Spleen (tissue), 11 donors: Measurements from ENCODE around the gene EDAR. TPM values are rescaled to one million over a fixed set of nuclear protein-coding genes. Genes with fewer than 3 reads are reported as not detected.

ENCODE experiments used
- DNase-seq: peaks from one replicate; pipeline ENCODE4 v3.0.0-alpha.2; 2020
- H3K27ac ChIP-seq, 8 donors: fragments of 200-600 bp; sonication (generic) in 7 of 8; 1 replicate in 4 of 8; 2 replicates in 4 of 8; pipeline versions ENCODE4 v1.5.0 to v1.8.0; 2016 to 2021; ENCODE audit warnings: inconsistent platforms in 4 of 8, mild to moderate bottlenecking in 4 of 8, moderate library complexity in 1 of 8
- H3K27me3 ChIP-seq, 7 donors: fragments of 200-600 bp; sonication (generic) in 6 of 7; replicated peaks in 1 of 7; 1 replicate in 4 of 7; 2 replicates in 3 of 7; pipeline versions ENCODE4 v1.5.0 to v1.8.0; 2016 to 2021; ENCODE audit warnings: inconsistent platforms in 3 of 7, mild to moderate bottlenecking in 1 of 7
- H3K36me3 ChIP-seq, 6 donors: fragments of 200-600 bp; sonication (generic) in 5 of 6; 1 replicate in 4 of 6; 2 replicates in 2 of 6; pipeline versions ENCODE4 v1.5.0 to v1.8.0; 2016 to 2021; ENCODE audit warnings: inconsistent platforms in 2 of 6
- H3K4me1 ChIP-seq, 6 donors: fragments of 200-600 bp; sonication (generic) in 5 of 6; 1 replicate in 3 of 6; 2 replicates in 3 of 6; pipeline versions ENCODE4 v1.5.0 to v1.8.0; 2016 to 2021; ENCODE audit warnings: inconsistent platforms in 3 of 6
- H3K4me3 ChIP-seq, 8 donors: fragments of 200-600 bp; sonication (generic) in 7 of 8; 1 replicate in 4 of 8; 2 replicates in 4 of 8; pipeline versions ENCODE4 v1.5.0 to v1.8.0; 2016 to 2021; ENCODE audit warnings: inconsistent platforms in 4 of 8, mild to moderate bottlenecking in 4 of 8, moderate library complexity in 2 of 8
- H3K9me3 ChIP-seq, 8 donors: fragments of 200-600 bp; sonication (generic) in 7 of 8; 1 replicate in 4 of 8; 2 replicates in 4 of 8; pipeline versions ENCODE4 v1.5.0 to v1.8.0; 2016 to 2021; ENCODE audit warnings: inconsistent platforms in 4 of 8
- CTCF ChIP-seq, 11 experiments: fragments of 200-600 bp in 7 of 11; fragments of 450-650 bp in 4 of 11; sonication (generic) in 4 of 11; IDR thresholded peaks in 8 of 11; conservative IDR thresholded peaks in 3 of 11; 1 replicate in 7 of 11; 2 replicates in 4 of 11; pipeline versions ENCODE4 v1.4.0 to v1.8.0; 2016 to 2021; ENCODE audit warnings: antibody characterized with exemption in 11 of 11, inconsistent platforms in 4 of 11, mild to moderate bottlenecking in 1 of 11
- POLR2A ChIP-seq, 3 donors: fragments of 450-650 bp; IDR thresholded peaks; one replicate each; pipeline ENCODE4 v1.5.1; 2017; ENCODE audit warnings: antibody characterized with exemption in 3 of 3, mild to moderate bottlenecking in 1 of 3
- POLR2AphosphoS5 ChIP-seq, 3 donors: sonication (generic); formaldehyde crosslinking; IDR thresholded peaks; one replicate each; pipeline ENCODE4 v1.5.1; 2017; ENCODE audit warnings: antibody characterized with exemption in 3 of 3
- WGBS, 5 donors: extraction: QIAGEN DNeasy Blood & Tissue Kit in 3 of 5; methylation state at CpG; one replicate each; pipeline versions ENCODE4 v1.1.5 to v1.1.7; 2013 to 2018; 5-methylcytosine and 5-hydroxymethylcytosine counted together
- intact Hi-C: fragments of 100-400 bp; cut with DNase I; formaldehyde crosslinking; loops from one replicate; pipeline ENCODE4 v1.15.0; 2023; ENCODE audit warnings: low total_unique reads
- polyA plus RNA-seq, 3 donors: library from polyadenylated mRNA; stranded (reverse); fragments of 200-250 nt; gene quantifications; one replicate each; pipeline ENCODE4 v1.2.1, GENCODE V29; 2013
- total RNA-seq, 7 donors: library from RNA; depleted of rRNA in 3 of 7; stranded (reverse); fragments of >200 nt in 3 of 7; fragmentation: NEBNext Ultra II Directional in 4 of 7; extraction: Animal tissue kit (Norgen Biotek cat#: 25700) in 4 of 7; gene quantifications; one replicate each; pipeline versions ENCODE4 v1.1.0 to v1.2.1, GENCODE V29; 2016 to 2021
- donor health status: healthy with polysubstance abuse.
- donor health status: DM: no; HTN: no; CAD: no; lungs with moderate emphysema.
- donor health status: DM: no; HTN: no; CAD: no.
- donor health status: Bipolar disorder and iron deficiency.
- donor health status: healthy.
- donor health status: DM: no; HTN: no; CAD: no.
- donor health status: DM: yes; HTN: yes; CAD: no.

Gene EDAR
- total and polyA plus RNA-seq, 10 donors, result 0.02 to 0.67 (median 0.15) TPM; not detected in 2

GRCh38 chr2:108904680-108905079 lies 84.3 kb downstream of the EDAR start:
- H3K4me3 ChIP-seq, result no peak overlapping the region
- DNase-seq, result no peak
- no peaks in the 10 kb centered on the region for H3K36me3 ChIP-seq
- H3K4me1 ChIP-seq, result no peaks in the 10 kb centered on the region
- intact Hi-C loops, result no loop called here
- 76 to 85% (median 78%) methylated on average over 3 of the region's 3 CpGs for WGBS, 5 donors
- no peak for TF ChIP-seq POLR2A (IDR thresholded peaks at IDR 0.05)
- TF ChIP-seq POLR2AphosphoS5 (IDR thresholded peaks at IDR 0.05), result no peak
- TF ChIP-seq CTCF (IDR thresholded peaks at IDR 0.05 in 8 of 11, conservative IDR thresholded peaks at IDR 0.05 in 3 of 11), result no peak
- H3K9me3 ChIP-seq, result peaks cover 0 to 20% (median 8%) of the 10 kb centered on the region in 8 donors
- no peaks in the 10 kb centered on the region for H3K27me3 ChIP-seq
- no peak overlapping the region for H3K27ac ChIP-seq

DNA sequence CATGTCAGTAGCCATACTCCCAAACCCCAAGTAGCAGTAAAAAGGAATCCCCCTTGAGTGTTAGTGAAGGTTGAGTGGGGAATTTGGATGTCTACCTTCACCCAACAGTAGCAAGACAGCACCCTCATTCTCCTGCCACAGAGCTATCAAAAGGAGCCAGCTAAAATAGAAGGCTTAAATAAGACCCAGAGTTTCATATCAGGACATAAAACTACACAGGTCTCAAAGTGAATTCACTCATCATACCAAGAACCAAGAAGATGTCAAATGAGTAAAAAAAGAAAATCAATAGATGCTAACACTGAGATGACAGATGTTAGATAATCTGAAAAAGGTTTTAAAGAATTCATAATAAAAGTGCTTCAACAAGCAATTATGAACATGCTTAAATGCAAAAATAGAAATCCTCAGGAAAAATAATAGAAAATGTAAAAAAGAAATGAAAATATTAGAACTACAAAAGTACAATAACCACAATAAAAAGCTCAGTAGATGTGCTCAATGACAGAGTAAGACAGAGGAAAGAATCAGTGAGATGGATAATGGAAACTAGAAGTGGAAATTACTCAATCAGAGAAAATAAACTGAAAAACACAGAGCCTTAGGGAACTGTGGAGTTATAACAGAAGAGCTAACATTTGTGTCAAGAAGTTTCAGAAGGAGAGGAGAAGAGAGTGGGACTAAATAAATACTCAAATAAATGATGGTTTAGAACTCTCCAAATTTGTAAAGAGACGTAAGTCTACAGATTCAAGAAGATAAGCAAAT lies 90.5 kb downstream of the EDAR start:
- Histone ChIP-seq H3K36me3 (no peaks in the 10 kb centered on the region), H3K9me3 (peaks cover 0 to 29% (median 8%) of the 10 kb centered on the region in 8 donors), H3K4me3 (no peak overlapping the region), H3K4me1 (no peaks in the 10 kb centered on the region), H3K27ac (no peak overlapping the region), H3K27me3 (peaks cover 0 to 5% (median 0%) of the 10 kb centered on the region in 7 donors)
- WGBS, 5 donors, result 67 to 97% (median 89%) methylated on average over 1 of the region's 1 CpG
- intact Hi-C loops, result no loop called here
- TF ChIP-seq CTCF (IDR thresholded peaks at IDR 0.05 in 8 of 11, conservative IDR thresholded peaks at IDR 0.05 in 3 of 11) (no peak), POLR2A (IDR thresholded peaks at IDR 0.05) (no peak), POLR2AphosphoS5 (IDR thresholded peaks at IDR 0.05) (no peak)
- DNase-seq, result no peak

GRCh38 chr2:108896741-108897140 lies 92.3 kb downstream of the EDAR start:
- intact Hi-C loops, result no loop called here
- TF ChIP-seq POLR2AphosphoS5 (IDR thresholded peaks at IDR 0.05), result no peak
- TF ChIP-seq CTCF (IDR thresholded peaks at IDR 0.05 in 8 of 11, conservative IDR thresholded peaks at IDR 0.05 in 3 of 11), result no peak
- TF ChIP-seq POLR2A (IDR thresholded peaks at IDR 0.05), result no peak
- WGBS, 5 donors, result 91 to 96% (median 93%) methylated on average over 12 to 13 of the region's 13 CpGs
- peaks cover 0 to 32% (median 11%) of the 10 kb centered on the region in 8 donors for H3K9me3 ChIP-seq
- no peak overlapping the region for H3K27ac ChIP-seq
- H3K4me3 ChIP-seq, result no peak overlapping the region
- H3K36me3 ChIP-seq, result no peaks in the 10 kb centered on the region
- no peaks in the 10 kb centered on the region for H3K4me1 ChIP-seq
- no peak for DNase-seq
- peaks cover 0 to 5% (median 0%) of the 10 kb centered on the region in 7 donors for H3K27me3 ChIP-seq

DNA sequence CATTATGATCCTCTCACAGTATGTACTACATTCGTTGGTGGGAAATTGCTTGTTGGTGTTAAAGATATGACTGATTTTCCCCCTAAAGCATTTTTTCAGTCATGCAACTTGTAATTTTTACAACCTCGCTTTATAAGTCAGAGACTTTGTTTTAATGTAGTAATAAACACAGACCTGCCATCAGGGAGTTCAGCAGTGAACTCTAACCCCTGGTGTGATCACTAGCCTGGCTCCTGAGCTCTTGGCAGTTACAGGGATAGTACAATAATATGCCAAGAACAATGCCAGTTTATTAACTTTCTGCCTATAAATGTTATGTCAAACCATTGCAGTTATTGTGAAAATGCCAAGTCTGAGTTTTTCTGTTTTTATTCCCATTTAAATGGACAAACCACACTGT lies 93.8 kb downstream of the EDAR start:
- Histone ChIP-seq H3K27ac (no peak overlapping the region), H3K36me3 (no peaks in the 10 kb centered on the region), H3K4me1 (no peaks in the 10 kb centered on the region), H3K27me3 (peaks cover 0 to 5% (median 0%) of the 10 kb centered on the region in 7 donors), H3K9me3 (peaks cover 0 to 33% (median 22%) of the 10 kb centered on the region in 8 donors), H3K4me3 (no peak overlapping the region)
- no peak for TF ChIP-seq POLR2AphosphoS5 (IDR thresholded peaks at IDR 0.05)
- TF ChIP-seq POLR2A (IDR thresholded peaks at IDR 0.05), result no peak
- TF ChIP-seq CTCF (IDR thresholded peaks at IDR 0.05 in 8 of 11, conservative IDR thresholded peaks at IDR 0.05 in 3 of 11), result no peak
- intact Hi-C loops, result no loop called here
- DNase-seq, result no peak
- WGBS, 5 donors, result 88 to 95% (median 89%) methylated on average over 2 of the region's 2 CpGs
